Inferior parietal cortex (tissue), 1 donor: Measurements from ENCODE around the gene LNX2.

Experiments used
- DNase-seq: peaks from one replicate; pipeline ENCODE4 v3.0.0-alpha.2; 2016; ENCODE audit errors: extremely low spot score

The LNX2 gene

GRCh38 chr13:27504868-27505194, 115.5 kb downstream of the LNX2 start:
- no peak for DNase-seq

DNA sequence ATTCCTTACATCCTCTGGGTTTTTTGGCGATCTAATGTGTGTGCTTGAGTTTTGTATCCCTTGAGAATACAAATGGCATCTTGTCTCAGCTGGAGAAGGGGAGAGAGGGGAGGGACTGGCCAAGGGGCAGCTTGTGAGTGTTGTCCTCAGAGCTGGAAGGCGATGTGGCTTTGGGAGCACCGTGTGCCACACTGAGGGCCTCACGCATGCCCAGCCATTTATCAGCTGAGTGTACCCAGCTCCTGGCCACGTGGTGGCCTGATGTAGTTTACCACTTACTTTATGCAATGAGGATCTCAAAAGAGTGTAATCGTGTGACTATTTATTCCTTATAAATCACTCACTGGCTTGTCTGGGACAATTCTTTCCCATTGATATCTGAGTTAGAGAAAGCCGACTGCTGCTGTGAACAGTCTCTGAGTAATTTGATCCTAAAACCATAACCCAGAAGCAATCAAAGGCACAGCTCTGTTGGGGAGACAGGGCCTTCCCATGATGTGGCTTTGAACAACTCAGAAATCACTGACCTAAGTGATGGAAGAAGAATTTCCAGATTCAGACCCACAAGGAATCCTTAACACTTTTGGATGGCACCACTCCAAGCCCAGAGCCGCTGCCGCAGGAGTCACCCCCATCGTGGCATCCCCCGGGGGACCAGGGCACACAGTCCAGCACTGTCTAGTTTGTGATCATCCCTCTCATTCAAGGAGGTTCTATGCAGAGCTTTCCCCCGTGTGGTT, 116.0 kb downstream of the LNX2 start:
- no peak for DNase-seq

GRCh38 chr13:27500806-27501534, 119.4 kb downstream of the LNX2 start:
- no peak for DNase-seq

GRCh38 chr13:27497563-27498230, 122.6 kb downstream of the LNX2 start:
- no peak for DNase-seq

GRCh38 chr13:27496536-27497273, 123.6 kb downstream of the LNX2 start:
- DNase-seq, result no peak

- DNase-seq, result no peak
Measured at GRCh38 chr13:27496006-27496405, 124.3 kb downstream of the LNX2 start.
